OCI-LY1 (cell line): ENCODE measurements around the gene IFIT1B.

Experiments used
- H2AFZ ChIP-seq: fragments of 200-600 bp; sonication (generic), shearing (Covaris generic); 2 replicates; pipeline ENCODE4 v1.6.0; 2014; ENCODE audit warnings: antibody characterized with exemption, mild to moderate bottlenecking, low read length
- H3F3A ChIP-seq: fragments of 200-600 bp; sonication (generic), shearing (Covaris generic); 2 replicates; pipeline ENCODE4 v1.6.0; 2014; ENCODE audit warnings: mild to moderate bottlenecking, antibody characterized with exemption, low read length, moderate library complexity; ENCODE audit not compliant: insufficient read depth
- H3K27ac ChIP-seq: fragments of 200-600 bp; sonication (generic); 2 replicates; pipeline ENCODE4 v1.5.1; 2014; ENCODE audit warnings: low read length, mixed run types, mild to moderate bottlenecking, low read depth; ENCODE audit not compliant: poor library complexity, severe bottlenecking
- H3K27me3 ChIP-seq: fragments of 200-600 bp; sonication (generic); 2 replicates; pipeline ENCODE4 v1.6.0; 2014; ENCODE audit warnings: antibody characterized with exemption, mild to moderate bottlenecking, low read length, moderate library complexity; ENCODE audit not compliant: insufficient read depth
- H3K36me3 ChIP-seq: fragments of 200-600 bp; sonication (generic); 2 replicates; pipeline ENCODE4 v1.6.1; 2014; ENCODE audit warnings: mild to moderate bottlenecking, antibody characterized with exemption, low read length, moderate library complexity, mixed read lengths; ENCODE audit not compliant: insufficient read depth
- H3K4me1 ChIP-seq: fragments of 200-600 bp; sonication (generic); 2 replicates; pipeline ENCODE4 v1.5.1; 2014; ENCODE audit warnings: mild to moderate bottlenecking, low read length, moderate library complexity; ENCODE audit not compliant: insufficient read depth, severe bottlenecking
- H3K4me2 ChIP-seq: fragments of 200-600 bp; sonication (generic), shearing (Covaris generic); 2 replicates; pipeline ENCODE4 v1.6.1; 2014; ENCODE audit warnings: low read length
- H3K4me3 ChIP-seq: fragments of 200-600 bp; sonication (generic); 2 replicates; pipeline ENCODE4 v1.5.1; 2014; ENCODE audit warnings: low read length, low read depth, mild to moderate bottlenecking, mixed read lengths; ENCODE audit not compliant: poor library complexity, severe bottlenecking
- H3K79me2 ChIP-seq: fragments of 200-600 bp; shearing (Covaris generic); 2 replicates; pipeline ENCODE4 v1.6.1; 2016; ENCODE audit warnings: mixed run types, low read length, mixed read lengths; ENCODE audit not compliant: insufficient read depth
- H3K9ac ChIP-seq: fragments of 200-600 bp; sonication (generic), shearing (Covaris generic); 2 replicates; pipeline ENCODE4 v1.6.1; 2014; ENCODE audit warnings: mild to moderate bottlenecking, low read length, mixed read lengths
- H3K9me2 ChIP-seq: fragments of 200-600 bp; sonication (generic), shearing (Covaris generic); 2 replicates; pipeline ENCODE4 v1.6.1; 2014; ENCODE audit warnings: low read depth, mild to moderate bottlenecking, low read length, mixed read lengths
- H3K9me3 ChIP-seq: fragments of 200-600 bp; shearing (Covaris generic); 2 replicates; pipeline ENCODE4 v1.6.1; 2014; ENCODE audit warnings: low read length, mixed read lengths
- H4K20me1 ChIP-seq: fragments of 200-600 bp; sonication (generic), shearing (Covaris generic); 2 replicates; pipeline ENCODE4 v1.6.0; 2016; ENCODE audit warnings: mild to moderate bottlenecking, low read length; ENCODE audit not compliant: insufficient read depth
- CTCF ChIP-seq: fragments of 200-600 bp; sonication (generic), shearing (Covaris generic); IDR thresholded peaks from 2 replicates; pipeline ENCODE4 v1.5.1; 2017; ENCODE audit warnings: mild to moderate bottlenecking, antibody characterized with exemption, low read length, moderate library complexity, mixed read lengths
- EZH2 ChIP-seq: fragments of 200-600 bp; sonication (generic), shearing (Covaris generic); IDR thresholded peaks from 2 replicates; pipeline ENCODE4 v1.8.0; 2017; ENCODE audit warnings: borderline replicate concordance, mixed run types, mild to moderate bottlenecking, antibody characterized with exemption, low read length, moderate library complexity, mixed read lengths

IFIT1B gene

GRCh38 chr10:89398003-89398749, 20.3 kb downstream of the IFIT1B start:
- H3K79me2 ChIP-seq: no peaks in the 10 kb centered on the region
- H3K36me3 ChIP-seq: no peaks in the 10 kb centered on the region; the same call in 1 of the 2 replicates
- H3K9me3 ChIP-seq: no peaks in the 10 kb centered on the region
- no peak overlapping the region for H3K27ac ChIP-seq
- no peak overlapping the region for H3K9ac ChIP-seq
- H2AFZ ChIP-seq: no peak overlapping the region
- H3K4me2 ChIP-seq: no peak overlapping the region
- no peak for TF ChIP-seq EZH2
- no peak for TF ChIP-seq CTCF
- H3K4me1 ChIP-seq: no peaks in the 10 kb centered on the region
- H4K20me1 ChIP-seq: no peaks in the 10 kb centered on the region
- no peaks in the 10 kb centered on the region for H3K9me2 ChIP-seq
- no peaks in the 10 kb centered on the region for H3F3A ChIP-seq
- no peak overlapping the region for H3K4me3 ChIP-seq
- no peaks in the 10 kb centered on the region for H3K27me3 ChIP-seq

GRCh38 chr10:89399956-89400355, 22.1 kb downstream of the IFIT1B start:
- no peaks in the 10 kb centered on the region for H3K9me3 ChIP-seq
- H3K79me2 ChIP-seq: no peaks in the 10 kb centered on the region
- H3F3A ChIP-seq: no peaks in the 10 kb centered on the region
- H3K4me3 ChIP-seq: no peak overlapping the region
- H3K36me3 ChIP-seq: no peaks in the 10 kb centered on the region; the same call in 1 of the 2 replicates
- no peaks in the 10 kb centered on the region for H3K9me2 ChIP-seq
- H3K27ac ChIP-seq: no peak overlapping the region
- H4K20me1 ChIP-seq: no peaks in the 10 kb centered on the region
- H2AFZ ChIP-seq: no peak overlapping the region
- H3K4me2 ChIP-seq: no peak overlapping the region
- TF ChIP-seq CTCF (no peak), EZH2 (no peak)
- no peak overlapping the region for H3K9ac ChIP-seq
- no peaks in the 10 kb centered on the region for H3K4me1 ChIP-seq
- no peaks in the 10 kb centered on the region for H3K27me3 ChIP-seq

GRCh38 chr10:89403043-89403442, 25.2 kb downstream of the IFIT1B start:
- no peak for TF ChIP-seq EZH2
- TF ChIP-seq CTCF: no peak
- Histone ChIP-seq H3K4me2 (no peak overlapping the region), H4K20me1 (no peaks in the 10 kb centered on the region), H3K36me3 (no peaks in the 10 kb centered on the region), H3K27ac (no peak overlapping the region), H3K79me2 (no peaks in the 10 kb centered on the region), H3K9me2 (no peaks in the 10 kb centered on the region), H3K9ac (no peak overlapping the region), H3F3A (no peaks in the 10 kb centered on the region), H2AFZ (no peak overlapping the region), H3K4me3 (no peak overlapping the region), H3K4me1 (no peaks in the 10 kb centered on the region), H3K27me3 (no peaks in the 10 kb centered on the region), H3K9me3 (no peaks in the 10 kb centered on the region)
